Right lung (tissue), 5 donors: Measurements from ENCODE around the gene SLC22A3. TPM values are rescaled to one million over a fixed set of nuclear protein-coding genes. Genes with fewer than 3 reads are reported as not detected.

Experiments used
- DNase-seq, 2 donors: peaks; one replicate each; pipeline ENCODE4 v3.0.0-alpha.2; 2013
- polyA plus RNA-seq, 5 donors: library from polyadenylated mRNA; unstranded; fragments of 120-200 nt; gene quantifications; one replicate each; pipeline versions ENCODE4 v1.2.1 to v1.2.3, GENCODE V29; 2013; ENCODE audit warnings: inconsistent platforms in 1 of 5, low replicate concordance in 1 of 5; ENCODE audit not compliant: insufficient read length in 5 of 5, insufficient read depth in 1 of 5

SLC22A3 gene
- polyA plus RNA-seq, 5 donors = 20.2 to 42.1 (median 31.5) TPM

GRCh38 chr6:160494576-160494975 lies 146.4 kb downstream of the SLC22A3 start:
- no peak for DNase-seq

DNA sequence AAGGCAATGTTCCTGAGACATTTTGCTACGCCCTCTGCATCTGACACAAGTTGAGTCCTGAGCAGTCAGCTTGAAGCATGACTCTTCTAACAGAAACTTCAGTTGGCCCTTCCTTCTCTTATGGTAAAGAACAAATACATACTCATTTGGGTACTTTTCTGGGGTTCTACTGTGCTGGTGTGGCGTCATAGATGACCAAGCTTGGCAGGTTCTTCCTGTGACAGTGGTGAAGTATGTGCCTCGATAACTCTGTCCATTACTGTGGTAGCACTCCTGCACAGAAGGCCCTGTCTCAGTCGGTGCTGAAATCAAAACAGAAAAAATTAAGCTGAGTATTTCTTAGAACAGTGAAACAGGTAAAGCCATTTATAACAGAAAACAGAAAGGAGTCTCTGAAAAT lies 152.5 kb downstream of the SLC22A3 start:
- DNase-seq = no peak

Other genes starting within 250 kb of the SLC22A3 start
- under 1 TPM in 4 of 5 donors, not detected in 1; 0.30 to 0.54 (median 0.36) TPM for gene SLC22A1, start 226.6 kb upstream of the SLC22A3 start, polyA plus RNA-seq
- gene SLC22A2, start 89.6 kb upstream of the SLC22A3 start, polyA plus RNA-seq = under 1 TPM in 1 of 5 donors, not detected in 4; 0.09 TPM